BLaER1 treated with 17β-estradiol and CSF1 and Interleukin-3, amounts not matched to agents 10 nM and 100 nM (cell line): ENCODE data around the gene PTPRD.

Source experiments
- H3K27ac ChIP-seq, 11 experiments: shearing (Covaris generic); formaldehyde crosslinking; 2 replicates each; pipeline ENCODE4 v1.8.1; 2022
- H3K27me3 ChIP-seq, 11 experiments: shearing (Covaris generic); formaldehyde crosslinking; 2 replicates each; pipeline ENCODE4 v1.8.1; 2022
- H3K36me3 ChIP-seq, 11 experiments: shearing (Covaris generic); formaldehyde crosslinking; 2 replicates each; pipeline ENCODE4 v1.8.1; 2022
- H3K4me1 ChIP-seq, 10 experiments: shearing (Covaris generic); formaldehyde crosslinking; 2 replicates each; pipeline ENCODE4 v1.8.1; 2022
- H3K4me2 ChIP-seq, 11 experiments: shearing (Covaris generic); formaldehyde crosslinking; 2 replicates each; pipeline ENCODE4 v1.8.1; 2022
- H3K4me3 ChIP-seq, 10 experiments: shearing (Covaris generic); formaldehyde crosslinking; 2 replicates each; pipeline ENCODE4 v1.8.1; 2022
- H3K9ac ChIP-seq, 11 experiments: shearing (Covaris generic); formaldehyde crosslinking; 2 replicates each; pipeline ENCODE4 v1.8.1; 2022
- H3K9me3 ChIP-seq, 11 experiments: shearing (Covaris generic); formaldehyde crosslinking; replicated peaks in 1 of 11; 2 replicates each; pipeline ENCODE4 v1.8.1; 2022
- H4K20me1 ChIP-seq, 11 experiments: shearing (Covaris generic); formaldehyde crosslinking; 2 replicates each; pipeline ENCODE4 v1.8.1; 2022
- Cebpa-rat ChIP-seq, 11 experiments: shearing (Covaris generic); IDR thresholded peaks; 2 replicates each; pipeline ENCODE4 v1.8.1; 2022

Gene PTPRD

DNA sequence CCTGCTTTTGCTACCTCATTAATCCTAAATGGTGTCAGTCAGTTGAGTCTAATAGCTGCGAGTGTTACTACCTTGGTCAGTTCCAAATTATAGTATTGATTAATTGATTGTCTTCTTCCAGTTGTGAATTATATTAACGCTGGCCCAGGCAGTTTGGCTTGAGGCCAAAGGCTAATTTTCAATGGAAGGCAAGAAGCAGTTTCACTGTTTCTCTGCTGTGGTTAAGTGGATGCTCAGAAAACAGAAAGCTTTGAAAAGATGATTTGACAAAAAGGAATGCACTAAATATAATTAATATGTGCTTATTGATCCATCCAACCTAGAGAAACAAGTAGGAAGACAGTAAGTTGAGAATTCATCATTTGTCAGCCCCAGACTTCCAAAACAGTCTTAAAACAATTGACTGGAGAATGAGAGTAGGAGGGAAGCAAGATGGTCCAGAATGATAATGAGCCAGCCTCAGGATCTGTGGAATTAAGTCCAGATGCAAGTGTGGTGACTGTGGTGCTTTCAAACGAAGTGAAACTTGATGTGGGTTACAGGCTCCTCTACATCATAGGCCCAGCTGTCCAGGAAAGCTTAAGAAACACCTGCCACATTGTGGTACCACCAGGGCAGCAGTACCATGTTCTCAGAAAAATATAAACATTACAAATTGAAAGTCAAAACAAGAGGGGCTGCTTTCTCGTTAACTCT lies 1442.2 kb downstream of the PTPRD start:
- no peak for TF ChIP-seq Cebpa-rat (IDR thresholded peaks at IDR 0.05)
- no peak overlapping the region for H3K4me2 ChIP-seq

DNA sequence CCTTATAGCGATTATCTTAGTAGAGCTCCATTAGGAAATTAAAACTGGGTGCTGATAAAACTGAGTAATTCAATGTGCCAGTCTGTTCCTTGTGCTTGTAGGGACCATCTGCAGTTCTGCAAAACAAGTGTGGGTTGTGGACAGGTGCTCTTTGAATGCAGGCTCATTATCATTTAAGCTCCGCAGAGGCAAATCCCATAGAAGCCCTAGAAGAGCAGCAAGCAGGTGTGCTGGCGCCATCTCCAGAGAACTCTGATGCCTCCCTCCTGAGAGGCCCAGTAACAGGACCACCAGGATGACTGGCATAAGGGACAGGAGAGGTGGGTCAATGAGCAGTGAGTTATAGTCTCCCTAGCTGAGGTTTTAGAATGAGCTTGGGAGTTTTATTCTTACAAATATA lies 1470.8 kb downstream of the PTPRD start:
- Histone ChIP-seq H3K27ac (no peak overlapping the region), H3K4me2 (no peak overlapping the region), H4K20me1 (no peaks in the 10 kb centered on the region), H3K4me3 (no peak overlapping the region), H3K9me3 (no peaks in the 10 kb centered on the region), H3K36me3 (no peaks in the 10 kb centered on the region), H3K4me1 (no peaks in the 10 kb centered on the region), H3K9ac (no peak overlapping the region), H3K27me3 (no peaks in the 10 kb centered on the region)
- TF ChIP-seq Cebpa-rat (IDR thresholded peaks at IDR 0.05): no peak

More for the DNA sequence above, 1442.2 kb downstream of the PTPRD start:
- Histone ChIP-seq H3K36me3 (no peaks in the 10 kb centered on the region), H3K9ac (no peak overlapping the region), H3K27me3 (no peaks in the 10 kb centered on the region), H3K27ac (no peak overlapping the region), H3K9me3 (no peaks in the 10 kb centered on the region), H4K20me1 (no peaks in the 10 kb centered on the region), H3K4me1 (no peaks in the 10 kb centered on the region), H3K4me3 (no peak overlapping the region)

DNA sequence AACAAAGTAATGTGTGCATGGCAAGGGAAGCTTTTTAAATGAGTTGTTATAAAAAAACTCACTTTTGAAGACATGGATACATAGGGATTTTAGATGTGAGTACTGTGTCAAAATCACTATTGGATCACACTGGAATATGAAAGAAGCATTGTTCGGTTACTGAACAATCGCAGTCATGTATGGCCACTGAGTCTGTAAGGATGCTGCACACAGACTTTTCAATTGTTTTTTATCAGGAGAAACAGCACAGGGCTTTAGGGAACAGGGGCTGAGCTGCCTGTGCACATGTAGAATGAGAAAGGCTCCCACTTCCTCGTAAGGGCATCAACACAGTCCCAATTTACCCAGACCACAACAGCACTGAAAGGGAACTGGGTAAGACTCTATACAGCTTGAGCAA lies 1479.3 kb downstream of the PTPRD start:
- H3K27me3 ChIP-seq: no peaks in the 10 kb centered on the region
- no peak overlapping the region for H3K9ac ChIP-seq
- H3K36me3 ChIP-seq: no peaks in the 10 kb centered on the region
- no peaks in the 10 kb centered on the region for H3K4me1 ChIP-seq
- H3K27ac ChIP-seq: no peak overlapping the region
- H3K4me2 ChIP-seq: no peak overlapping the region
- H3K9me3 ChIP-seq: no peaks in the 10 kb centered on the region
- no peak for TF ChIP-seq Cebpa-rat (IDR thresholded peaks at IDR 0.05)
- no peak overlapping the region for H3K4me3 ChIP-seq
- H4K20me1 ChIP-seq: no peaks in the 10 kb centered on the region

DNA sequence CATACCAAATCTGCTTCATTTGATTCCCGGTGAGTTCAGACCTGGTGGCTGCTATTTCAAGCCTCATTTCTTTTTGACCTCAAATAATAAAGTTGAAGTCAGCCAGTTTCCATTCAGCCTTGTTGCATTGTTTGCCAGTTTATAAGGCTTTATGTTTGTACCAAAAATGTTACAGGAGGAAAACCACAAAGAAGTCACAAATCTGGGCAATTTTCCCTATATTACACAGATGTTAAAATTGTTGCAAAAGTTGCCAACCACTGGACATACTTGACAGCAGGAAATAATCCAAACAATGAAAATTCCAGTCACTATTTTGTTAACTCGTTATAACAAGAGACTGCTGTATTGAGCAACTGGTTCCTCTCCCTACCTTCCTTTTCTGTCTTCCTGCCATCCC lies 1488.2 kb downstream of the PTPRD start:
- no peak overlapping the region for H3K9ac ChIP-seq
- H3K4me1 ChIP-seq: 0 out of 20 replicates have a peak, but pooled peaks cover 0 to 7% (median 0%) of the 10 kb centered on the region in 10 experiments
- H4K20me1 ChIP-seq: no peaks in the 10 kb centered on the region
- H3K27ac ChIP-seq: no peak overlapping the region
- no peak for TF ChIP-seq Cebpa-rat (IDR thresholded peaks at IDR 0.05)
- H3K36me3 ChIP-seq: no peaks in the 10 kb centered on the region
- H3K4me3 ChIP-seq: no peak overlapping the region
- no peaks in the 10 kb centered on the region for H3K9me3 ChIP-seq
- H3K4me2 ChIP-seq: peak overlapping the region in 1 of 11 experiments; percentile 7; a peak in 1 of 22 replicates
- no peaks in the 10 kb centered on the region for H3K27me3 ChIP-seq

DNA sequence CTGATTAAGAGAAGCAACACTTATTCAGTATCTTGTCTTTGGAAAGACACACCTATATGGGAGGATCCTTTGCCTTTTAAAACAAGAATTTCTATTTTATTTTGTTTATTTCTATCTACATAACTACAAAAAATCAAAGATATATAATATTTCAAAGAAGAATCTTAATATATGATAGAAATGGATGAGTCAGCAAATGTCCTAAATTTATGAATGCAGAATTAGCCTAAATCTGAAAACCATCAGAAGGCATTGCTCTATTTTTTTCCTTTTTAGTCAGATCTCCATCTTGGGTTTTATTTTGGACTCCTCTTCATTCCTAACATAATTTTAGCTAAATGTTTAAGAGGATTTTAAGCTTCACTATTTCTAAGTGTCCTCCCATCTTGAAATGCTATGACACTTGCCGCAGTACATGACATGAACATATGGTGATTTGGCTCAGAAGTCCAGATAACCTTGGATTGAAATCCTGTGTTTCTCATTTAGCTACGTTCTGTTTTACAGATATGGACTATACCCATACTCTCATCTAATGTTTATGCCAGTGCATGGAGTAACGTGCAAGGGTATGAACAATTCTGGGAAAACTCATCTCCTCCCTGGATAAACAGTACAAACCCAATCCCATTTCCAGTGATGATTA lies 1490.4 kb downstream of the PTPRD start:
- H3K4me1 ChIP-seq: 0 out of 20 replicates have a peak, but pooled peaks cover 0 to 7% (median 0%) of the 10 kb centered on the region in 10 experiments
- no peaks in the 10 kb centered on the region for H3K27me3 ChIP-seq
- no peaks in the 10 kb centered on the region for H4K20me1 ChIP-seq
- no peak overlapping the region for H3K9ac ChIP-seq
- no peak overlapping the region for H3K27ac ChIP-seq
- no peak overlapping the region for H3K4me2 ChIP-seq
- TF ChIP-seq Cebpa-rat (IDR thresholded peaks at IDR 0.05): no peak
- H3K9me3 ChIP-seq: no peaks in the 10 kb centered on the region
- no peak overlapping the region for H3K4me3 ChIP-seq
- no peaks in the 10 kb centered on the region for H3K36me3 ChIP-seq

DNA sequence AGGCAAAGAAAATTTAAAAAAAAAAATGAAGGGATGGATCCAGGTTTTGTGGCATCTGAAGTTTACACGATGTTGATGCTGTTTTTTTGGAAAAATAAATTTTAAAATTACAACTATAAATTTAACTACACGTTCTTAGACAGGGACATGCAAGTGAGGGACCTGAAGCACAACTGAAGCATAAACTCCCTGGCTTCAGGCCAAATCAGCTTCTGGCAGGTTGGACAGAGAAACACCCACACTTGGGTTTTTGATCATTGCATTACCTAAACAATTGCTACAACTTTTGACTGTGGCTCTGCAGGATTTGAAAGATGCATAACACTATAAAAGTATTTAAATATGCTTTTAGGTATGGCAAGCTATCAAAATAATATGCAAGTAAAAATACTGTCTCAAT lies 1494.9 kb downstream of the PTPRD start:
- TF ChIP-seq Cebpa-rat (IDR thresholded peaks at IDR 0.05): no peak
- Histone ChIP-seq H3K9ac (no peak overlapping the region), H3K4me2 (no peak overlapping the region)

DNA sequence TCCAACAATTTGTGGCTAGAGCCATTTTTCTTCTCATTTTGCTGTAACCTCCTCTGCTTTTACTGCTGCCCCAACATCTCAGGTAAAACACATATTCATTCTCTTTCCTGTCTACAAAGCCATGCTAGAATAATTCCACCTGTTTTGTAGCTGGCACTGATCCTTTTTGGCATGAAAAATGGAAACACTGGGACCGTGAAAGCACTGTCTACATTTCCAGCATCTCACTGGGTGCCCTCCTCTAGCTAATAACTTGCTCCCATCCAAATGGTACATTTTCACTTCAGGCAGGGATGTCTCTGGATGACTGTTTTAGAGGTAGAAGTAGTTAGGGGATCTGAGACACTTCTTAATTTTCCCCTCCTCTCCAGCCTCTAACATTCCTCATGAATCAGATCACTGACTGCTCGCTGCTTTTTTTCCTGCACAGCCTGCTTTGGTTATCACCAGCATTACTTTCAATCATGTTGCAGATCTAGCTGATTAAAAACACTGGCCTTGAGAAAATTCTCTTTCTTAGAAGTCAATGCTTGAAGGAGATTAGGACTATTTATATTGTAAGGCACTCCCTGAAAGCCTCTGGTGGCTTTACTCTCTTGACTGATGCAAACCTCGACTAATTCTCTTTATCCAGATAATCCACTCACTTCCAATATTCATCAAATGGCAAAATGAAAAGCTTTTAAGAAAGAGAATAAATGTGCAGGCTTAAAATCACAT lies 1500.6 kb downstream of the PTPRD start:
- no peak overlapping the region for H3K4me3 ChIP-seq
- H3K4me1 ChIP-seq: no peaks in the 10 kb centered on the region
- H3K9ac ChIP-seq: no peak overlapping the region
- no peaks in the 10 kb centered on the region for H3K9me3 ChIP-seq
- H3K27me3 ChIP-seq: no peaks in the 10 kb centered on the region
- no peaks in the 10 kb centered on the region for H4K20me1 ChIP-seq
- no peak overlapping the region for H3K27ac ChIP-seq
- H3K36me3 ChIP-seq: no peaks in the 10 kb centered on the region
- no peak for TF ChIP-seq Cebpa-rat (IDR thresholded peaks at IDR 0.05)
- H3K4me2 ChIP-seq: no peak overlapping the region

More for the DNA sequence above, 1494.9 kb downstream of the PTPRD start:
- Histone ChIP-seq H4K20me1 (no peaks in the 10 kb centered on the region), H3K27me3 (no peaks in the 10 kb centered on the region), H3K4me3 (no peak overlapping the region), H3K4me1 (no peaks in the 10 kb centered on the region), H3K9me3 (no peaks in the 10 kb centered on the region), H3K27ac (no peak overlapping the region), H3K36me3 (no peaks in the 10 kb centered on the region)

DNA sequence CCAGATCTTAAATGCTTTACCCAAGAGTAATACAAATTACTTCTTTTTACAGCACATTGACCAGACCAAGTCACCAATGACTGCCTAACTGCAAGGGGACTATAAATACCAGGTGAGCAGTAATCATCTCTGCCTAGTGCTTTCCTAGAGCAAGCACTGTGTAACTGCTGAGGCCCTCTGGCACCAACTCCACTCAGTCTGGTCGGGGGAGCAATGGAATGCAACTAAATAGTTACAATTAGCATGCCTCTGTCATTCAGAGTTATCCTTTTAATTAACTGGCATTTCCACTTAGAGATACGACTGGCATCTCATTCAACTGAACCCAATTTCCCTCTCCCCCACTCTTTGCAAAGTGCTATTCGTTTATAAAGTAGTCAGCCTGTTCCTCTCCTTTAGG lies 1504.2 kb downstream of the PTPRD start:
- Histone ChIP-seq H3K4me2 (no peak overlapping the region), H3K4me3 (no peak overlapping the region), H3K27me3 (no peaks in the 10 kb centered on the region), H3K4me1 (no peaks in the 10 kb centered on the region), H4K20me1 (no peaks in the 10 kb centered on the region), H3K9ac (no peak overlapping the region), H3K36me3 (no peaks in the 10 kb centered on the region), H3K9me3 (no peaks in the 10 kb centered on the region), H3K27ac (no peak overlapping the region)
- no peak for TF ChIP-seq Cebpa-rat (IDR thresholded peaks at IDR 0.05)

DNA sequence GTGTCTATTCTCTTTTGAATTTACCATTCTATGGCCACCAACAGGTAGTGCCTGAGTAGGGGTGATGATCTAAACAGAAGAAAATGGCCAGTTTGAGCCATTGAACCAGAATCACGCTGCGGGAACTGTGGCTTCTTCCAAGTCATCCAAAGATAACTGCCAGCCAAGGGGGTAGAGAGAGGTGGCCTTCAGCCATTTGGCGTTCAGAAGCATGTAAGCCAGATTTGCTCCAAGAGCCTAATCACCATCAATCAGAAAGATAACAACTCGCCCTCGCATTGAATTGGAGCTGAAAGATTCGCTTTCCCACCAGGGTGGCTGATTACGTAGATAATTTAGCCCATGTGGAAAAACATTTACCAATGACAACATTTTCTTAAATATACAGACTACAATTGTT lies 1510.5 kb downstream of the PTPRD start:
- H3K27me3 ChIP-seq: no peaks in the 10 kb centered on the region
- H4K20me1 ChIP-seq: no peaks in the 10 kb centered on the region
- no peak overlapping the region for H3K9ac ChIP-seq
- H3K4me1 ChIP-seq: no peaks in the 10 kb centered on the region
- H3K4me3 ChIP-seq: no peak overlapping the region
- H3K4me2 ChIP-seq: no peak overlapping the region
- no peak for TF ChIP-seq Cebpa-rat (IDR thresholded peaks at IDR 0.05)
- no peak overlapping the region for H3K27ac ChIP-seq
- H3K36me3 ChIP-seq: no peaks in the 10 kb centered on the region
- H3K9me3 ChIP-seq: no peaks in the 10 kb centered on the region
